HG03521 (cell line): ENCODE measurements around the gene UGT1A6.
"Not testable (repeated sequence)": the region's sequence is repeated elsewhere in the genome, so short reads cannot be mapped to it uniquely, and the experiment has no call there.

ENCODE experiments used
- ATAC-seq: cut with Tn5 transposase; IDR thresholded peaks from one replicate; pipeline ENCODE4 v1.9.1; 2021; ENCODE audit warnings: mild to moderate bottlenecking, moderate library complexity; ENCODE audit not compliant: unreplicated experiment

Gene UGT1A6

GRCh38 chr2:233684640-233685039 is 8.1 kb upstream of the UGT1A6 start:
- no peak for ATAC-seq

DNA sequence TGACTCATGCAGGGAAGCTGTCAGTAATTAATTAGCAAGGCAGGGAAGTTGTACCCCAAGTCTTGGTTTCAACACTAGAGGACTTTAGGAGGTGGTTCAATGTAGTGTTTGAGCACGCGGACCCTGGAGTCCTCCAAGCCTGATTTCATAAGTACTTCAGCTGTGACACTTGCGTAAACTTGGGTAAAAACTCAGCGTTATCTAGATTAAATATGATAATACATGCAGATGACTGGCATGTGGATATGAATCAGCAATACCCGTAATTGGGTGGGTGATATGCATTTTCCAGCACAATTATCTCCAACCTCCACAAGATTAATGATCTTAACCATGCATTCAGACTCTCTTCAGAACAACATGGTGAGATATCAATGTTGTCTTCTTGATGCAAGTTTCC is 5.8 kb upstream of the UGT1A6 start:
- ATAC-seq, result no peak

DNA sequence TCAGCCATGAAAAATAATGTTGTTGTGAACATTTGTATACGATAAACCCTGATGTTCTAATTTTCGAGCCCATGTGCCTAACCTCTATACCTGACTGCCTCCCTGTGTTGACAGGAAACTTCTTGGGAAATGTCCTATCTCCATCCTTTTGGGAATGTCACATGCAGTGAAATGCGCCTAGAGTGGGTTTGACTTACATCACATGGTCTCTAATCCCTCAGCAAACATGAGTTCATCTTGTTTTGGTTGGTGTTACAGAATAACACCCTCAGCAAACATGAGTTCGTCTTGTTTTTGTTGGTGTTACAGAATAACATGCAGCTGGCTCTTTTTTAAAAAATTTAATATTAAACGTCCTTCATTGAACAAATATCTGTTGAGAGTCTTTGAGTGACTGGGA is 4.3 kb upstream of the UGT1A6 start:
- ATAC-seq, result no peak

- ATAC-seq, result no peak
These were observed 3.7 kb upstream of the UGT1A6 start for GRCh38 chr2:233689031-233689430.

DNA sequence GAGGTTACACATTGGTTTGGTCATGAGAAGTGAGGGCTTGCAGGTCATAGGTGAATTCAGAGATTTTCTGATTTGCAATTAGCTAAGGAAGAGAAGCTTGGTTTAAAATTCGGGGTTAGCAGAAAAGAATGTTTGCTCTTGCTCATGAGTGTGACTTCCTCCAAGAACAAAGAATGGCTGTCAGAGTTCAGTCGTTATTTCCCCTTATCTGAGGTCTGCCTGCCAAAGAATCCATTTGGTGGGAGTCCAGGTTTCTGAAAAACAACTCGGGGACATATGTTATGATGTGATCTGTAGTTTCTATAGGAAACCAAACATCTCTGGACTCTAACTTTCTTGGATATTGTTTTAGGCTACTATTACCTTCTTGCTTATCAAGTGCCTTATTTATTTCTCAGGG is 3.2 kb upstream of the UGT1A6 start:
- ATAC-seq, result no peak

DNA sequence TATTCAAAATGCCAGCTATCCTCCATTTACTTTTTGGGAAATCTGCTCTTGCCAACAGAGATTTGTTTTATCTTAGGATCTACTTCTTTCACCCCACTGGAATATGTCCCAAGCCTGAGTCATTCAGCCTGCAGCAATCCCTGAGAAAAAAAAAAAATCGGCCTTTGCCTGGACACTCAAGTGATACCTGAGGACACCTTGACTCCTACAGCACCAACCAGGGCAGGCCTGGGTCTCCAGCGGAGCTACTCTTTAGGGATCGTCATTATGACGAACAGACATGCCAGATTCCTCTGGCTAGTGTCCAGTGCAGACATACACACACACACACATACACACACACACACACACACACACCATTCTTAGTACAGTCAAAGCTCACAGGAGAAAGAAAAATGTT is 2.2 kb upstream of the UGT1A6 start:
- no peak for ATAC-seq

DNA sequence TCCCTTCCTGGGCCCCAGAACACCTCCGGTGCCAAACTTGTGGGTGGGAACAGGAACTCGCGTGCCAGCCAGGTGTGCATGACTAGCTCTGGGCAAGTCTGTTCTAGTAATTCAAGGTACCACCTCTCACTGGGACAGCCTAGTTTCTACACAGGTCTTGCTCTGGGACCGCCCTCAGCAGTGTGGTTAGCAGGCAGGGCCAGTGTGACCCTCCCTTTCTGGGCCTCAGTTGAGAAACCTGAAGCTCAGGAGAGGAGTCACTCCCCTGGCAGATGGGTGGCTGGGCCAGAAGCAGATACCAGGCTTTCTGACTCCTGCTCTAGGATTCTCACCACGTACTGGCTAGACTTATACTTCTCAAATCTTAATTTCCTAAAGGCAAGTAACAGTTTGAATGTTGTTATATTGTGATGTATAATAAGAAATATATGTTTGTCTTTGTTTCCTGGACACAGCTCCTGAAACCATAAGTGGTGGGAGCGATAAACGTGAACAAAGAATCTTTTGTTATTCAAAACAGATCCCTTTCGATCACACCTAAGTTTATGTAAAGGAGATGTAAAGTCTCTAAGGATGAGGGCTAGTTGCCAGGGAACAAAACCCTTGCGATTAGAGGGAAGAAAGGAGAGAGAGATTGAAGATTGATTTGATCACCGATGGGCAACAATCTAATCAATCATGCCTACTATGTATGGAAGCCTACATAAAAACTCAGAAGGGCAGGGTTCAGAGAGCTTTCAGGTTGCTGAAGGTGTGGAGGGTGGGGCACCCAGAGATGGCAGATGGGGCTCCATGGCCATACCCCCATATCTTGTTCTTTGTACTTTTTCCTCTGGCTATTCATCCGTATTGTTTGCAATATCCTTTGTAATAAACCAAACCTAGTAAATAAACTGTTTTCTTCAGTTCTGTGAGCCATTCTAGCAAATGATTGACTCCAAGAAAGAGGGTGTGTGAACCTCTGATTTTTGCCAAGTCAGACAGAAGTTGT is 952 bp upstream of the UGT1A6 start:
- ATAC-seq, result no peak

DNA sequence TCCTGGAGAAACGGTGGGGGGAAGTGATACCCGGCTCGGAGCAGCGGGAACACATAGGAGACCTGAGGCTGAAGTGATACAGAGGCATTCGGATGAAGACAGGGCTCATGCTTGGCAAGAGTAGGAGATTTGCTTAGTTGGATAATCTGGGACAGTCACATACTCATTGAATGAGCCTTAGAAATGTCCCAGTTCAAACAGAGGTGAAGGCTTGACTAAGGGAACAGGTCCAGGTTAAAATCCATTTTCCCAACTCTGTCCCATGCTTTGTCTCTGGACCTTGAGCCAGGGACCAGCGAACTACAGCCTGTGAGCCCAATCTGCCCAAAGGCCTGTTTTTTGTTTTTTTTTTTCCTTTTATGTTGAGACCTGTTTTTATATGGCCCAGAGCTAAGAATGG is 1.3 kb downstream of the UGT1A6 start:
- ATAC-seq, result no peak

DNA sequence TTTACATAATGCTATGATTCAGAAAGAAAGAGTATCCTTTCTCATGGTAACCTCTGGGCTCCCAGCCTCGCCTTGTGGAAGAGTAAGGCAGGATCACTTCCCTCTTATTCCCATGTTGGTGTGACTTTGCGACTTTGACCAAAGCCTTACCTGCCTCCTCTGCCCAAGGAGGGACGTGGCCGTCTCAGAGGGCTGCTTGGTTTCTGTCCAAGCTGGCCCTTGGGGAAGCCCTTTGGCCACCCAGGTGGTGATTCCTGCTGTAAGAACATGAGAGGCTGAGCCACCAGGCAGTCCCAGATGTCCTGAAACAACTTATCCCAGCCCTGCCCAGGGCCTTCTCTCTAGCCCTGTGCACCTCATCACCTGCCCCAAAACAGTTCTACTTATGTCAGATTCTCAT is 6.0 kb downstream of the UGT1A6 start:
- ATAC-seq, result no peak

DNA sequence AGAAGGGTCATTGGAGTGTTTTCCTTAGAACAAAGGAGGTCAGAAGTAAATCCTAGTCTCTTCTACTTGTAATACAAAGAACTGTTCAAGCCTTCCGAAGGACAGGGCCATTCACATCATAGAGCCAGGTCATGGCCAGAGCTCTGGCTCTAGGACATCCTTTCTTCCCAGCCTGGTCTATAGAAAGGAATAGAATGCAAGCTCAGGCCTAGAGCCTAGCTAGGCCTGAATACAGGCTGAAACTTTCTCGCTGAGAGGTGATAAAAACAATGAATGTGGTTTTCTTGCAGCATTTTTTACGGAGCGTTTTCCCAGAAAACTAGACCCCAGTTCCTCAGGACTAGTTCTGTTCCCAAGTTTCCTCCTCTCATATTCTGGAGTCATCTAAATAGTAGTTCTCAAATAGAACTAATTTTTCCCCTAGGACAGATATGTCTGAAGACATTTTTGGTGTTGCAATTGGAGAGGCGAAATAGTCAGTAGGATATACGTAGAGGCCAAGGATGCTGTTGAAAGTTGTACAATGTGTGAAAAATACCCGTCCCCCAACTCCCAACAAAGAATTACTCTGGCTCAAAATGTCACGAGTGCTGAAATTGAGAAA is 6.8 kb downstream of the UGT1A6 start:
- no peak for ATAC-seq

DNA sequence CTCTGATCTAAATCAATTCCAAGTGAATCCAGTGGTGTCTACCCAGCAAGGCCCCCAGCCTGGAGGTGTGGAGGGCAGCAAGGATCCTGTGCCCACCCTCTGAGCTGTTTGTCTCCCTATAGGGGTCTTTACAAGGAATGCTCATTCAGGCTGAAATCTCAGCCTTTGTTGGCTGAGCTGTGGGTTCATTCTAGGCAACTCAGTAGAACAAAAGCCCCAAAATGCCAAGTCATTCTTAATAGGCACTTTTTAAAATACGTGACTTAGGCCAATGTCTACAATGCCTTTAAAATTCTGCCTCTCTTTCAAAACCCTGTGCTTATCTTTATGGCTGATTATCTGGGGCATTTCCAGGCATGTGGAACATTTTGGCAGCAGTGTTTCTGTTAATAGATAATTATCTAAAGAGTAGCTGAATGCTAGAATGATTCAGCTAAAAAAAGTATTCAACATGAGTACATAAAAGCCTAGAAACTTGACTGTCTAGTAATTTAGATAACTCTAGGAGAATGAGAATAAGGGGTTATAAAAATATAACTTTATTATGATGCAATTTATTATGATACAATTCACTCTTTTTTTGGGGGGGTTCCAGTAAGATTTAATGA is 7.4 kb downstream of the UGT1A6 start:
- ATAC-seq, result no peak

DNA sequence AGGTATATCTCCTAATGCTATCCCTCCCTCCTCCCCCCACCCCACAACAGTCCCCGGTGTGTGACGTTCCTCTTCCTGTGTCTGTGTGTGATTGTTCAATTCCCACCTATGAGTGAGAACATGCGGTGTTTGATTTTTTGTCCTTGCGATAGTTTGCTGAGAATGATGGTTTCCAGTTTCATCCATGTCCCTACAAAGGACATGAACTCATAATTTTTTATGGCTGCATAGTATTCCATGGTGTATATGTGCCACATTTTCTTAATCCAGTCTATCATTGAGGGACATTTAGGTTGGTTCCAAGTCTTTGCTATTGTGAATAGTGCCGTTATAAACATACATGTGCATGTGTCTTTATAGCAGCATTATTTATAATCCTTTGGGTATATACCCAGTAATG is 8.2 kb downstream of the UGT1A6 start:
- not testable (repeated sequence) for ATAC-seq

GRCh38 chr2:233702238-233702637 is 9.5 kb downstream of the UGT1A6 start:
- ATAC-seq, result no peak

GRCh38 chr2:233705911-233706506 is 13.3 kb downstream of the UGT1A6 start:
- no peak for ATAC-seq

GRCh38 chr2:233706720-233707119 is 14.0 kb downstream of the UGT1A6 start:
- ATAC-seq, result no peak

DNA sequence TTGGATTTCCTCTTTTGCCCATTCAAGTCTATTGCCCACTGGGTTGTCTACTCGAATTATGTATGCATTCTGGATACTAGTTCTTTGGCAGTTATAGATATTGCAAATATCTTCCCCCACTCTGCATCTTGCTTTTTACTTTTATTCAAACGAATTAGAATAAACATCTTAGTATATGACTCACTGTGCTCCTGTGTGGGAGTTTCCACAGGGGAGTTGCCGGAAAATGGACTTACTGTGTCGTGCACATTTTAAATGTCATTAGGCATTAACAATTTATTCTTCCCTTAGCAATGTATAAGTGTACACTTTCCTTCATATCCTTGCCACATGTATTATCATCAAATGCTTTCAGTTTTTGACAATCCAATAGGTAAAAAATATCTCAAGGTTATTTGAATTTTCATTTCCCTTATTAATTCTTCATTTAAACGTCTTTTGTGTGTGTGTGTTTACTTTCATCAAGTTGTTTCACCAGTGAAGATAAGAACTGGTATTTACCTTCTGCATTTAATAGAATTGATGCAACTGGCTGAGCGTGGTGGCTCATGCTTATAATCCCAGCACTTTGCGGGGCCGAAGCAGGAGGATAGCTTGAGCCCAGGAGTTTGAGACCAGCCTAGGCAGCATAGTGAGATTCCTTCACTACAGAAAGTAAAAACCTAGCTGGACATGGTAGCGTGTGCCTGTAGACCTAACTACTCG is 15.4 kb downstream of the UGT1A6 start:
- ATAC-seq, result no peak

GRCh38 chr2:233708942-233709341 is 16.3 kb downstream of the UGT1A6 start:
- no peak for ATAC-seq

GRCh38 chr2:233711312-233712008 is 18.8 kb downstream of the UGT1A6 start:
- ATAC-seq, result peak; percentile 54

DNA sequence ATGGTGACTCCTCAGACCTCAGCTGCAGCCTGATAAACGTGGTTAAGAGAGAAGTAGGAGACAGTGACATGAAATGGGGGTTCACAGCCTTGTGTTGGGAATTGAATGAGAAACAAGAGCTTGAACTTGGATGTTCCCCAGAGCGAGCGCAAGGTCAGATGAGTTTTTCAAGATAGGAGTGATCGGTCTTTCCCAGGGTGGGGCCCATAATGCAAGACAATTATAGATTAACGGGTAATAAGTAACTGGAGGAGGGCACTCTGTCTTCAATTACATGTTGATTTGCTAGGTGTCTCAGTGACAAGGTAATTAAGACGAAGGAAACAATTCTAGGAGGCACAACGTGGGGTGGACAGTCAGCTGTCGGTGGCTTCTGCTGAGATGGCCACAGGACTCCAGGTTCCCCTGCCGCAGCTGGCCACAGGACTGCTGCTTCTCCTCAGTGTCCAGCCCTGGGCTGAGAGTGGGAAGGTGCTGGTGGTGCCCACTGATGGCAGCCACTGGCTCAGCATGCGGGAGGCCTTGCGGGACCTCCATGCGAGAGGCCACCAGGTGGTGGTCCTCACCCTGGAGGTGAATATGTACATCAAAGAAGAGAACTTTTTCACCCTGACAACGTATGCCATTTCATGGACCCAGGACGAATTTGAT is 20.0 kb downstream of the UGT1A6 start, which contains the start of gene UGT1A5:
TSS of gene UGT1A5 (plus strand) at position 297 of the 651 bp plus-strand sequence. CDS start at position 382, 85 bp downstream.
- no peak for ATAC-seq

DNA sequence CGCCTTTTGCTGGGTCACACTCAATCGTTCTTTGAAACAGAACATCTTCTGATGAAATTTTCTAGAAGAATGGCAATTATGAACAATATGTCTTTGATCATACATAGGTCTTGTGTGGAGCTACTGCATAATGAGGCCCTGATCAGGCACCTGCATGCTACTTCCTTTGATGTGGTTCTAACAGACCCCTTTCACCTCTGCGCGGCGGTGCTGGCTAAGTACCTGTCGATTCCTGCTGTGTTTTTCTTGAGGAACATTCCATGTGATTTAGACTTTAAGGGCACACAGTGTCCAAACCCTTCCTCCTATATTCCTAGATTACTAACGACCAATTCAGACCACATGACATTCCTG is 20.5 kb downstream of the UGT1A6 start:
- ATAC-seq, result no peak
